PC-3 (cell line): ENCODE measurements around the gene GFAP.

Source experiments
- EZH2 ChIP-seq: fragments of 300-600 bp; sonication (generic); IDR thresholded peaks from one replicate; pipeline ENCODE4 v1.6.1; 2017; ENCODE audit warnings: antibody characterized with exemption, mild to moderate bottlenecking, low read length; ENCODE audit not compliant: unreplicated experiment
- TF ChIP-seq, protein P1 (sequence below): fragments of 300-600 bp; sonication (generic); conservative IDR thresholded peaks from 2 replicates; pipeline ENCODE4 v1.5.1; 2017; ENCODE audit warnings: antibody characterized with exemption, low read depth, mild to moderate bottlenecking, low read length

DNA sequence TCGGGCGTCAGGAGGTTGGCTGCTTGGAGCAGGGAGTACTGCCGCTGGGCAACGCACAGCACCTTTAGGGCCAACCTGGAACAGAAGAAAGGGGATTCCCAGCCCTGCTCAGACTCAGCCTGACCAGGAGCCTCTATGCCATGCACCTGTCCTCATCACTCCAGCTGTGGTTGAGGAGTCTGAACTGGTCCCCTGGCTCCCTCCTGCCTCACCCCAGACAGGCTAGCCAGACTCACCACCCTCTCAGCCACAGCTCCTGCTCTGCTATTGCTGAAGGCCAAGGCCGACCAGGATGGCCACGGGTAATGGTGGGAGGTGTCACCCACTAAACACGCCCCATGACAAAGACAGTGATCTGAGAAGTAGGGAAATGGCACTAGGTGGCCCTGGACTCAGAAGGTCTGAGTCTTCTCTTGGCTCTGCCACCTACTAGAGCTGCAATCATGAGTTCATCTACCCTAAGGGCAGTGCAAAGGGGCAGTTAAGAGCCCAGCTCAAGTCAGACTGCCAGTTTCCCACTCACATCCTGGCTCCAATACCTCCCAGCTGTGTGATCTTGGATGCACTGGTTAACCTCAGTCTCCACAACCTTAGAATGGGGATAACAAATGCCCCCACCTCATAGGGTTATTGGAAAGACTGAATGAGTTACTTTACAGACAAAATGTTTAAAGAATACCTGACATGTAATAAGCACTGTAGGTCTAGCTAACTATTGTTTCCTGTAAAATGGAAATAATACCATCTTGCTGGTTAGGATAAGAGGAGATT lies 13.8 kb upstream of the GFAP start:
- TF ChIP-seq, protein P1, sequence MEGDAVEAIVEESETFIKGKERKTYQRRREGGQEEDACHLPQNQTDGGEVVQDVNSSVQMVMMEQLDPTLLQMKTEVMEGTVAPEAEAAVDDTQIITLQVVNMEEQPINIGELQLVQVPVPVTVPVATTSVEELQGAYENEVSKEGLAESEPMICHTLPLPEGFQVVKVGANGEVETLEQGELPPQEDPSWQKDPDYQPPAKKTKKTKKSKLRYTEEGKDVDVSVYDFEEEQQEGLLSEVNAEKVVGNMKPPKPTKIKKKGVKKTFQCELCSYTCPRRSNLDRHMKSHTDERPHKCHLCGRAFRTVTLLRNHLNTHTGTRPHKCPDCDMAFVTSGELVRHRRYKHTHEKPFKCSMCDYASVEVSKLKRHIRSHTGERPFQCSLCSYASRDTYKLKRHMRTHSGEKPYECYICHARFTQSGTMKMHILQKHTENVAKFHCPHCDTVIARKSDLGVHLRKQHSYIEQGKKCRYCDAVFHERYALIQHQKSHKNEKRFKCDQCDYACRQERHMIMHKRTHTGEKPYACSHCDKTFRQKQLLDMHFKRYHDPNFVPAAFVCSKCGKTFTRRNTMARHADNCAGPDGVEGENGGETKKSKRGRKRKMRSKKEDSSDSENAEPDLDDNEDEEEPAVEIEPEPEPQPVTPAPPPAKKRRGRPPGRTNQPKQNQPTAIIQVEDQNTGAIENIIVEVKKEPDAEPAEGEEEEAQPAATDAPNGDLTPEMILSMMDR = no peak
- no peak for TF ChIP-seq EZH2
